K562 (cell line): Measurements from ENCODE around the gene ARSJ. TPM values are rescaled to one million over a fixed set of nuclear protein-coding genes. Genes with fewer than 3 reads are reported as not detected.

Experiments used
- ATAC-seq: fragments of 200-7000 bp; cut with Tn5 transposase; 3 replicates; pipeline ENCODE4 v1.9.1; 2020; ENCODE audit warnings: moderate library complexity
- BruUV-seq: library from RNA; stranded (reverse); fragments of 400-500 nt; replicated peaks from 2 replicates; lab custom pipeline; 2021; lab: Mats Ljungman, UMichigan
- CTCF ChIA-PET: fragments of 300-600 bp; formaldehyde crosslinking; extraction: SDS; loops from one replicate; lab custom pipeline; 2021; ENCODE audit warnings: low intra/inter-chr PET ratio; lab: Yijun Ruan, JAX
- POLR2A ChIA-PET: fragments of 300-600, 350-650 bp; sonication (Branson Sonifier 250); formaldehyde crosslinking; extraction: SDS; loops from one replicate; lab custom pipeline; 2021; ENCODE audit warnings: antibody characterized with exemption, inconsistent platforms; lab: Yijun Ruan, JAX
- DNase-seq, 4 experiments: peaks; one replicate each; pipeline versions ENCODE4 v3.0.0 to v3.0.0-alpha.2; 2011 to 2018; ENCODE audit warnings: low spot score in 3 of 4, mixed read lengths in 3 of 4; ENCODE audit errors: extremely low read depth in 1 of 4
- FAIRE-seq: peaks from 2 replicates; lab custom pipeline; 2011; peaks lifted over from hg19 to GRCh38; lab: Jason Lieb, UNC
- H2AFZ ChIP-seq: 2 replicates; pipeline ENCODE4 v1.6.0; 2011; ENCODE audit warnings: low read depth, low read length, control low read depth, inconsistent platforms
- H3K27ac ChIP-seq: fragments of 200-600 bp; 3 replicates; pipeline ENCODE4 v1.8.0; 2011; ENCODE audit warnings: low read depth, mild to moderate bottlenecking, control low read depth, inconsistent platforms, low read length, moderate library complexity, mixed read lengths; ENCODE audit errors: extremely low read depth
- H3K27me3 ChIP-seq, 2 experiments: fragments of 300-600 bp in 1 of 2; 2 replicates in 1 of 2; 3 replicates in 1 of 2; pipeline versions ENCODE4 v1.6.0 to v1.8.0; 2011; ENCODE audit warnings: inconsistent platforms in 2 of 2, low read length in 2 of 2, mild to moderate bottlenecking in 1 of 2, mixed read lengths in 1 of 2, moderate library complexity in 1 of 2; ENCODE audit not compliant: control insufficient read depth in 2 of 2, insufficient read depth in 2 of 2
- H3K36me3 ChIP-seq: fragments of 300-600 bp; 3 replicates; pipeline ENCODE4 v1.8.0; 2011; ENCODE audit warnings: mild to moderate bottlenecking, low read length, inconsistent platforms; ENCODE audit not compliant: control insufficient read depth, insufficient read depth
- H3K4me1 ChIP-seq, 2 experiments: fragments of 200-600 bp in 1 of 2; replicated peaks in 1 of 2; 2 replicates in 1 of 2; 3 replicates in 1 of 2; pipeline versions ENCODE4 v1.5.1 to v1.8.0; 2011; ENCODE audit warnings: inconsistent platforms in 2 of 2, low read length in 2 of 2, mild to moderate bottlenecking in 1 of 2, mixed read lengths in 1 of 2, moderate library complexity in 1 of 2; ENCODE audit not compliant: control insufficient read depth in 2 of 2, insufficient read depth in 2 of 2
- H3K4me2 ChIP-seq: 2 replicates; pipeline ENCODE4 v1.6.1; 2011; ENCODE audit warnings: low read length, control low read depth, inconsistent platforms, mixed read lengths; ENCODE audit not compliant: insufficient read depth
- H3K4me3 ChIP-seq: fragments of 200-600 bp; sonication (generic), shearing (Covaris generic); 2 replicates; pipeline ENCODE4 v1.5.1; 2016; ENCODE audit warnings: control low read depth, inconsistent platforms
- H3K79me2 ChIP-seq: fragments of 200-600 bp; 3 replicates; pipeline ENCODE4 v1.8.0; 2011; ENCODE audit warnings: low read length, inconsistent platforms; ENCODE audit not compliant: control insufficient read depth, insufficient read depth
- H3K9ac ChIP-seq, 2 experiments: 2 replicates each; pipeline versions ENCODE4 v1.6.0 to v1.6.1; 2011; ENCODE audit warnings: low read depth in 2 of 2, low read length in 2 of 2, control low read depth in 1 of 2, inconsistent platforms in 1 of 2, mild to moderate bottlenecking in 1 of 2, mixed read lengths in 1 of 2; ENCODE audit not compliant: insufficient read depth in 1 of 2
- H3K9me1 ChIP-seq: one replicate; pipeline ENCODE4 v1.6.0; 2011; ENCODE audit warnings: inconsistent platforms, mild to moderate bottlenecking, low read length, moderate library complexity; ENCODE audit not compliant: control insufficient read depth, insufficient read depth
- H3K9me3 ChIP-seq: replicated peaks from 2 replicates; pipeline ENCODE4 v1.5.1; 2011; ENCODE audit warnings: low read depth, low read length, inconsistent platforms; ENCODE audit not compliant: control insufficient read depth, insufficient read depth
- H4K20me1 ChIP-seq: replicated peaks from 2 replicates; pipeline ENCODE4 v1.6.1; 2011; ENCODE audit warnings: low read length, inconsistent platforms, mixed read lengths; ENCODE audit not compliant: control insufficient read depth, insufficient read depth
- CHD4 ChIP-seq: fragments of 200-600 bp; sonication (generic); IDR thresholded peaks from 3 replicates; pipeline ENCODE4 v1.6.1; 2012; ENCODE audit warnings: low read depth, mild to moderate bottlenecking, mixed read lengths, low read length, inconsistent platforms; ENCODE audit not compliant: insufficient read depth, insufficient replicate concordance, poor library complexity, severe bottlenecking
- DLX4 ChIP-seq: fragments of 250-450 bp; sonication (Bioruptor Pico); IDR thresholded peaks from 2 replicates; pipeline ENCODE4 v1.6.1; 2021; ENCODE audit warnings: mild to moderate bottlenecking
- EP300 ChIP-seq: IDR thresholded peaks from 2 replicates; pipeline ENCODE4 v1.6.1; 2012; ENCODE audit warnings: low read length, improper control_type of control experiment
- ETV1 ChIP-seq: fragments of 450-650 bp; conservative IDR thresholded peaks from 2 replicates; pipeline ENCODE4 v1.6.1; 2016; ENCODE audit warnings: missing genetic modification characterization, control low read depth, low read depth, missing compliant biosample characterization
- FOXM1 ChIP-seq, 2 experiments: fragments of 450-650 bp in 1 of 2; sonication (generic) in 1 of 2; formaldehyde crosslinking in 1 of 2; IDR thresholded peaks; 2 replicates each; pipeline versions ENCODE4 v1.6.1 to v1.9.0; 2017 to 2022; ENCODE audit warnings: low read depth in 2 of 2, mild to moderate bottlenecking in 2 of 2, missing genetic modification reagents in 1 of 2, moderate library complexity in 1 of 2
- FOXP1 ChIP-seq: sonication (generic); formaldehyde crosslinking; IDR thresholded peaks from 2 replicates; pipeline ENCODE4 v1.8.0; 2022; ENCODE audit warnings: mild to moderate bottlenecking, missing genetic modification reagents
- MAZ ChIP-seq, 2 experiments: fragments of 450-650 bp in 1 of 2; sonication (generic) in 1 of 2; formaldehyde crosslinking; IDR thresholded peaks in 1 of 2; conservative IDR thresholded peaks in 1 of 2; 2 replicates each; pipeline versions ENCODE4 v1.4.0 to v1.5.0; 2020; ENCODE audit warnings: mild to moderate bottlenecking in 1 of 2, missing genetic modification reagents in 1 of 2
- PTBP1 ChIP-seq: fragments of 200-400 bp; formaldehyde crosslinking; IDR thresholded peaks from 2 replicates; pipeline ENCODE4 v1.6.1; 2017; ENCODE audit warnings: low read depth, low read length
- SIN3A ChIP-seq, 2 experiments: fragments of 150-350 bp in 1 of 2; IDR thresholded peaks; 2 replicates each; pipeline ENCODE4 v1.6.1; 2011 to 2016; ENCODE audit warnings: borderline replicate concordance in 2 of 2, low read depth in 2 of 2, low read length in 2 of 2, mild to moderate bottlenecking in 2 of 2, moderate library complexity in 2 of 2; ENCODE audit not compliant: control insufficient read depth in 1 of 2
- SMAD2 ChIP-seq: fragments of 150-350 bp; IDR thresholded peaks from 2 replicates; pipeline ENCODE4 v1.6.1; 2014; ENCODE audit warnings: low read depth, mild to moderate bottlenecking, low read length
- WHSC1 ChIP-seq: IDR thresholded peaks from one replicate; pipeline ENCODE4 v1.6.1; 2012; ENCODE audit warnings: low read length, control low read depth, inconsistent platforms
- YBX1 ChIP-seq: fragments of 450-650 bp; IDR thresholded peaks from 2 replicates; pipeline ENCODE4 v1.7.1; 2016; ENCODE audit warnings: mild to moderate bottlenecking
- YY1 ChIP-seq, 3 experiments: IDR thresholded peaks; 2 replicates each; pipeline ENCODE4 v1.6.1; 2011; ENCODE audit warnings: low read length in 2 of 3, mild to moderate bottlenecking in 2 of 3, moderate library complexity in 2 of 3, borderline replicate concordance in 1 of 3, control low read depth in 1 of 3, low read depth in 1 of 3; ENCODE audit not compliant: insufficient read depth in 3 of 3, insufficient replicate concordance in 2 of 3, control insufficient read depth in 1 of 3, insufficient read length in 1 of 3; ENCODE audit errors: extremely low read depth in 1 of 3
- ZBTB12 ChIP-seq: fragments of 250-450 bp; sonication (Bioruptor Pico); IDR thresholded peaks from 2 replicates; pipeline ENCODE4 v1.4.0; 2020
- ZFPM2 ChIP-seq: fragments of 250-450 bp; sonication (Bioruptor Pico); IDR thresholded peaks from 2 replicates; pipeline ENCODE4 v1.5.1; 2022; ENCODE audit warnings: mild to moderate bottlenecking
- ZKSCAN1 ChIP-seq: fragments of 150-350 bp; IDR thresholded peaks from 2 replicates; pipeline ENCODE4 v1.6.1; 2016; ENCODE audit warnings: low read depth, low read length
- ZNF512 ChIP-seq: IDR thresholded peaks from 2 replicates; pipeline ENCODE4 v1.6.1; 2016; ENCODE audit warnings: missing genetic modification characterization, missing compliant biosample characterization
- ZNF785 ChIP-seq: fragments of 250-450 bp; sonication (Bioruptor Pico); IDR thresholded peaks from 2 replicates; pipeline ENCODE4 v1.4.0; 2020; ENCODE audit warnings: mild to moderate bottlenecking
- WGBS: fragments of 100-300 bp; shearing (Covaris generic); methylation state at CpG from one replicate; pipeline ENCODE4 v1.1.6; 2016; ENCODE audit warnings: low coverage, mixed read lengths; ENCODE audit not compliant: insufficient coverage; ENCODE audit errors: missing lambda C conversion rate; 5-methylcytosine and 5-hydroxymethylcytosine counted together
- in situ Hi-C: fragments of 300-500 bp; cut with MboI; formaldehyde crosslinking; loops from 4 replicates; pipeline ENCODE4 v1.15.0; 2018; ENCODE audit warnings: inconsistent platforms, mixed read lengths
- intact Hi-C: fragments of 100-400 bp; cut with micrococcal nuclease; formaldehyde crosslinking; loops from 2 replicates; pipeline ENCODE4 v1.14.2; 2022
- polyA plus RNA-seq, 8 experiments: library from polyadenylated mRNA; depleted of rRNA in 4 of 8; stranded (reverse) in 5 of 8; unstranded in 3 of 8; fragments of >200 nt; fragmentation: Nextera tagmentation in 2 of 8; fragmentation: Illumina TruSeq in 1 of 8; extraction: Ambion mirVana in 2 of 8; extraction: Trizol in 1 of 8; gene quantifications; 2 replicates each; pipeline versions ENCODE4 v1.2.1 to v1.2.3, GENCODE V29; 2011 to 2014; ENCODE audit warnings: inconsistent platforms in 1 of 8, missing spikeins in 1 of 8
- total RNA-seq, 7 experiments: library from RNA; depleted of rRNA in 6 of 7; stranded (reverse); fragments of >200 nt in 6 of 7; fragmentation: Illumina TruSeq in 2 of 7; extraction: Trizol in 2 of 7; gene quantifications; 2 replicates each; pipeline versions ENCODE4 v1.2.1 to v1.2.3, GENCODE V29; 2011 to 2021; ENCODE audit warnings: low replicate concordance in 1 of 7

The ARSJ gene
- total and polyA plus RNA-seq, 9 of the 15 experiments (the other 6 are each of a cell fraction or from before 2014, with no cell fraction given): not detected

GRCh38 chr4:113998079-113998478 lies 18.6 kb upstream of the ARSJ start (continued):
- TF ChIP-seq ZFPM2 (CRISPR knock-in tag): no peak
- no peak for TF ChIP-seq ZNF785 (CRISPR knock-in tag)
- no peak for TF ChIP-seq CHD4
- no peak for TF ChIP-seq EP300
- TF ChIP-seq DLX4 (CRISPR knock-in tag): no peak
- TF ChIP-seq MAZ (CRISPR knock-in tag; conservative IDR thresholded peaks at IDR 0.05 in 1 of 2, IDR thresholded peaks at IDR 0.05 in 1 of 2): no peak
- TF ChIP-seq YY1 (IDR thresholded peaks at IDR 0.05; ENCODE audit: borderline replicate concordance in 1 of 3, control insufficient read depth in 1 of 3, extremely low read depth in 1 of 3, insufficient read depth in 3 of 3, insufficient read length in 1 of 3, insufficient replicate concordance in 2 of 3, low read depth in 1 of 3, low read length in 2 of 3): no peak
- no peak for TF ChIP-seq ETV1 (tag)
- no peak for TF ChIP-seq SIN3A (IDR thresholded peaks at IDR 0.05; ENCODE audit: borderline replicate concordance in 2 of 2, control insufficient read depth in 1 of 2, low read depth in 2 of 2, low read length in 2 of 2)
- no peak for TF ChIP-seq WHSC1

GRCh38 chr4:113997206-113997605 lies 17.8 kb upstream of the ARSJ start:
- 6% methylated on average over 1 of the region's 1 CpG for WGBS
- Histone ChIP-seq H3K4me1 (no peaks in the 10 kb centered on the region), H3K27ac (no peak overlapping the region), H2AFZ (no peak overlapping the region), H3K79me2 (no peaks in the 10 kb centered on the region), H3K36me3 (no peaks in the 10 kb centered on the region), H3K27me3 (no peaks in the 10 kb centered on the region), H3K9ac (no peak overlapping the region), H3K9me3 (no peaks in the 10 kb centered on the region), H3K4me3 (no peak overlapping the region), H3K4me2 (no peak overlapping the region), H4K20me1 (no peaks in the 10 kb centered on the region), H3K9me1 (no peaks in the 10 kb centered on the region)
- FAIRE-seq (no peak), DNase-seq (no peak), ATAC-seq (no peak)
- BruUV-seq: no TSS peak
- ChIA-PET POLR2A (no interaction called here), CTCF (no interaction called here)
- in situ Hi-C loops (no loop called here), intact Hi-C loops (no loop called here)
- no peak for TF ChIP-seq FOXM1 (IDR thresholded peaks at IDR 0.05; ENCODE audit: low read depth)
- TF ChIP-seq FOXM1 (CRISPR knock-in tag; IDR thresholded peaks at IDR 0.05; ENCODE audit: low read depth): no peak
- no peak for TF ChIP-seq ZKSCAN1
- no peak for TF ChIP-seq FOXP1
- no peak for TF ChIP-seq PTBP1
- no peak for TF ChIP-seq YBX1
- no peak for TF ChIP-seq ZNF512 (tag)
- TF ChIP-seq SMAD2: no peak
- TF ChIP-seq ZBTB12 (CRISPR knock-in tag): no peak
